GM19238 (cell line): ENCODE results near the gene KAZALD1.
A peak's percentile ranks its signal among the peaks of the same experiment; 100 is the strongest.
"Not testable (repeated sequence)": the region's sequence is repeated elsewhere in the genome, so short reads cannot be mapped to it uniquely, and the experiment has no call there.

Experiments used
- DNase-seq: peaks from one replicate; pipeline ENCODE4 v3.0.0; 2011; ENCODE audit warnings: low spot score; ENCODE audit not compliant: insufficient read length

Gene KAZALD1

DNA sequence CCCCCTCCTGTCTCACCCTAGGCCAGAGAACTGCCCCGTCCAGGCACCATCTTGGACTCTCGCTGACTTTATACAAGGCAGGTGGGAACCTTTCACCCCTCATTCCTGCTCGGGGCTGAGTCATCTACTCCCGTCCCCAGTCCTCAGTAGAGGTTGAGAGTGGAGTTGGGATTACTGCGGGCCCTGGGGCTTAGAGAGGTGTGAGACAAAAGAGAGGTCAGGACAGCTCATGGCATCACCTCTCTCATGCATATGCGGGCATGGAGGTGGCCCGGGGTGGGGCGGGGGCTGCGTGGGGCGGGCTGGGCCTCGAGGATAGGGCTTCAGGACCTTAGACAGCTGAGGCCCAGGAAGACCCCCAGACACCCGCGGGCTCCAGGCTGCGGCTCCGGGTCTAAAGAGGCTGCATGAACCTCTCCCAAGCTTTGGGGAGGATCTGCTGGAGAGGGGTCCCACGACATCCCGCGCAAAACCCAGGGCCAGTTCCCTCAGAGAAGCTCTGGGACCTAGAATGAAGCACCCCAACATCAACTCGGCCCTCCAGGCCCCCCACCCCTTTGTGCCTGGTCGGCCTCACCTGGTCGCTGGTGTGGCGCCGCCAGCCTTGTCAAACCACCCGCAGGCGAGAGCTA is 31.2 kb upstream of the KAZALD1 start:
- DNase-seq, result no peak

DNA sequence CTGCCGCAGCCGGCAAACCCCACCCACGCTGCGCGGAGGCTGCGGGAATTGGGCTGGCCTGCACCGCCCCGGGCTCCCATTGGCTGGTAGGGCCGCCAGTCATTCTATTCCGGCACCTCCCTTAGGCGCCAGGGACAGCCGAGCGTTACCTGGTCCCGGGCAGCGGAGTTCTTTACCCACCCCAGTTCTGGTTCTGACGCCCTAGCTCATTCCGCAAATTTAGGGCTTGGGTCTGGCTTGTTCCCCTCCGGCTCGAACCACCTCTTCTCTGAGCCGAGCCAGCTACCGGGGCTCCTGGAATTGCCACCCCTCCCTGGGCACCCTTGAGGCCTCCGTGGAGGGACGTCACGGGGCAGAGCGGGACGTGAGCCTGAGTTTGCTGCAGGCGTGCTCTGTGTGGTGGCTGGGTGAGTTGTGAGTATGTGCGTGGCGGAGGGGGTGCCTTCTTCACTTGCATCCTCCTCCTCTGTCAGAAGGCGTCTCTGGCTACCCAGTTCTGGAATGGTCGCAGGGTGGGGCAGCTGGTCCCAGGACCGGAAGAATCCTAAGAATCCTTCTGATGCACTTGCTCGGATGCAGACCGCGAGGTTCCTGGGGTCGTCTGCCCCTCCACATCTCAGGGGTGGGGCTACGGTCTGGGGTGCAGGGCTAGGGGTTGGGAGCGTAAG is 30.5 kb upstream of the KAZALD1 start, which contains the start of the genes PDZD7 and SFXN3:
Gene PDZD7, minus strand, starts transcription at position 2 of the 668 bp plus-strand sequence. CDS start 910 bp downstream, outside the sequence.
Gene SFXN3, plus strand, starts transcription at position 107 of the 668 bp plus-strand sequence. CDS start 3,461 bp downstream, outside the sequence.
- peak; percentile 96 for DNase-seq

DNA sequence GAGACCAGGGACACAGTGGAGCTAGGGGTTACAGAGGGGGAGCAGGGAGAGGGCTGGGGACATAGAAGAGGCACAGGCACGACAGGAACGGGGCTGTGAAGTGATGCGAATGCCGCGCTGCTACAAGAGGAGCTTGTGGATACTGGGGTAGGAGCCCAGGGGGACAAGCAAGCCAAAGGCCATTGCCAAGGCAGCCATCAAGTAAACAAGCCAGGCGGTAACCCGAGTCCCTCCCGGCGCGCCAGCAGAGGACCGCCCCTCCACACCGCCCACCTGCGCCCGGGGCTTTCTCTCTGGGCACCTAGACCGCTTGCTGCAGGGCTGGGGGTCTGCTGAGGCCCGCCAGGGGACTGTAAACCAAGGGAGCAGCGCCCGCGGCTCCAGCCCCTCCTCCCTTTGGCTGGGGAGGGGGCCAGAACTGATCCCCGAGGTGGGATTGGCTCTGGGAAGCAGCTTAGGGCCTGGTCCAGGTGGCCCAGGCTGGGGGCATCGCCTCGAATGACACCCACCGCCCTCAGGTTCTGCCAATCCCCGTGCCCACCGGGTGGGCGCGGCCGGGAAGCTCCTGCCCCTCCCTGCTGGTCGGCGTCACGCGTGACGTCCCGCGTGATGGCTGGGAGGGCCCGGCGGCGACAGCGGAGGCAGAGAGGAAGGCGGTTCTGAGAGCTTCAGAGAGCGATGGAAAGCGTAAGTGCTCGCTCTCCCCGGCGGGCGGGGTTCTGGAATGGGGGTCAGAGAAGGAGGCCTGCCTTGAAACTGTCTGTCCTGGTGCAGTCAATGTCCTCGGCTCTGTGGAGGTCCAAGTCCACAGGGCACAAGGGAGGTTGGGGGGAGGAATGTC is 29.8 kb upstream of the KAZALD1 start:
- no peak for DNase-seq

DNA sequence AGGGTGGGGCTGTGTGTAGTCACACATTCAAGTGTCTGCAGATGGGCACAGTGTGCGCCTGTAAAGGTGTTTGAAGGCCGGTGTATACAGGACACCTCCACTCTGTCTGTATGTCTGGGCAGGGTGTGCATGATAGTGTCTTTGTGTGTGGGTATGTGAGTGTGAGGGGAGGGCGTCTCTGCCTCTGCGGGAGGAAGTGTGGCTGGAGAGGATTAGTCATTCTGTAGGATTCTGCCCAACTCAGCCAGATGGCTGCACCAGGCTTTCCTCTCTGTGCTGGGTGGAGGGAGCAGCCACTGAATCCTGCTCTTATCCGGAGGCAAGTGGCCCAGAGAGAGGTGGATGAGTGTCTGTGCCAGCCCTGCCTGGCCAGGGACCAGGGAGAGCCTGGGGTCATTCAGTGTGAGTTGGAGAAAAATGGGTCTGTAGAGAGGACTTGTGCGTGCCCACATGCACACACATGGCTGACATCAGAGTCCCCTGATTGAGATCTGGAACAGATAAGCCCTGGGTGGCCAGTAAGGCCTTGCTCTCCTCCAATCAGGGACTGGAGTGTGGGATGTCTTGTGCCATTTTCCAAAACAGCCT is 29.1 kb upstream of the KAZALD1 start:
- no peak for DNase-seq

GRCh38 chr10:101033276-101033675 is 28.5 kb upstream of the KAZALD1 start:
- no peak for DNase-seq

- not testable (repeated sequence) for DNase-seq
Observed at GRCh38 chr10:101034404-101034803, 27.4 kb upstream of the KAZALD1 start.

DNA sequence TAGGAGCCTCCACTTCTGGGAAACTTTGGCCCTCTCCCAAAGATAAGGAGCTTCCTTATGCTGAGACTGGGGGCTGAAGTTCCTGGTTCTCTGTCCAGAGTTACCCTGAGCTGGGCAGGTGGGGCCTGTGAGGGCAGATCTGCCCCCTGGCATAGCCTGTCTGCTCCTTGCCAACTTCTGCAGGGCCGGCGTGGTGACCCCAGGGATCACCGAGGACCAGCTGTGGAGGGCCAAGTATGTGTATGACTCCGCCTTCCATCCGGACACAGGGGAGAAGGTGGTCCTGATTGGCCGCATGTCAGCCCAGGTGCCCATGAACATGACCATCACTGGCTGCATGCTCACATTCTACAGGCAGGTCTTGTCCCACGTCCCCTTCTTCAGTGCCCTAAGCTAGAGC is 26.5 kb upstream of the KAZALD1 start:
- DNase-seq, result no peak

DNA sequence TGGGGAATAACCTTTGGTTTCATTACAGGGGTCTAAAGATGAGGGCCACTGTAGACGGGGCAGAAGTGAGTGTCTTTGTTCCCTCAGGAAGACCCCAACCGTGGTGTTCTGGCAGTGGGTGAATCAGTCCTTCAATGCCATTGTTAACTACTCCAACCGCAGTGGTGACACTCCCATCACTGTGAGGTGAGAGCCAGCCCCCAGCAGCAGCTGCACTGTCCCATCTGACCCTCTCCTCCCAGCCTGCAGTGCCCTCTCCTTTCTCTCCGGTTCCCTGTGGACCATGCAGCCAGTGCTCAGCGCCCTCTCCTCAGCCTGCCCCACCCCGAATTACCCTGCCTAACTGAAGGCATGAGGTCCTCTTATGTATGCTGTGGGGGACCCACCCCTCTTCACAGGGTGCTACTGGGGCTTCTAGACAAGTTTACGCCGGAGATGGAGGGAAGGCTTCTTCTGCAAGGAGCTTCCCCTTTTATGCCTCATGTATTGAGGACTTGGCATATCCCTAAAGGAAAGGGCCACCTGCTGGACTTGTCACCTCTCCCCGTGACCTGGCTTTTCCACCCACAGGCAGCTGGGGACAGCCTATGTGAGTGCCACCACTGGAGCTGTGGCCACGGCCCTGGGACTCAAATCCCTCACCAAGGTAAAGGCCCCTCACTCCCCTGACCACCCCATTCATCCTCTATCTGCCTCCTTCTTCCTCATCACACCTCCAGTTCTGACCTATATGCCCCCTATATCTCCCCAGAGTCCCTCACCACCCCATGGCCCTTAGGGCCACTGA is 25.7 kb upstream of the KAZALD1 start:
- no peak for DNase-seq

- DNase-seq, result no peak
Observed at GRCh38 chr10:101036726-101037125, 25.1 kb upstream of the KAZALD1 start.

GRCh38 chr10:101038484-101038883 is 23.3 kb upstream of the KAZALD1 start:
- DNase-seq, result no peak

- no peak for DNase-seq
Observed at GRCh38 chr10:101040061-101040460, 21.7 kb upstream of the KAZALD1 start.

DNA sequence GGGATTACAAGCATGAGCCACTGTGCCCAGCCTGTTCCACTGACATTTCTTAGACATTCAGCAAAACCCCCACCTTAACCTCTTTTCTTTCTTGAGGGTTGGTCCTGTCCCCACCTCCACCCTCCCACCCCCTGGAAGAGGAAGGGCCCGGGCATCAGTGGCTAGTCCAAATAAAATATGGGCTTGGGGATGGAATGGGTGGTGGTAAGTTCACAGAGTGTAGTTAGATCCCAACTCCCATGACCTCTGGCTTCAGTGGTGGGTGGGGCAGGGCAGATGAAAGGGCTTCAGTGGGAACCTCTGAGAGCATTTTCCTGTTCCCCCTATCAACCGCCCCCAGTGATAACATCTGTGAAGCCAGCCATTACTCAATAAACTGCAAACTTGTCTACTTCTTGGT is 20.9 kb upstream of the KAZALD1 start:
- no peak for DNase-seq

GRCh38 chr10:101041252-101041761 is 20.5 kb upstream of the KAZALD1 start:
- DNase-seq, result peak; percentile 82

- DNase-seq, result no peak
Observed at GRCh38 chr10:101042118-101042517, 19.7 kb upstream of the KAZALD1 start.

DNA sequence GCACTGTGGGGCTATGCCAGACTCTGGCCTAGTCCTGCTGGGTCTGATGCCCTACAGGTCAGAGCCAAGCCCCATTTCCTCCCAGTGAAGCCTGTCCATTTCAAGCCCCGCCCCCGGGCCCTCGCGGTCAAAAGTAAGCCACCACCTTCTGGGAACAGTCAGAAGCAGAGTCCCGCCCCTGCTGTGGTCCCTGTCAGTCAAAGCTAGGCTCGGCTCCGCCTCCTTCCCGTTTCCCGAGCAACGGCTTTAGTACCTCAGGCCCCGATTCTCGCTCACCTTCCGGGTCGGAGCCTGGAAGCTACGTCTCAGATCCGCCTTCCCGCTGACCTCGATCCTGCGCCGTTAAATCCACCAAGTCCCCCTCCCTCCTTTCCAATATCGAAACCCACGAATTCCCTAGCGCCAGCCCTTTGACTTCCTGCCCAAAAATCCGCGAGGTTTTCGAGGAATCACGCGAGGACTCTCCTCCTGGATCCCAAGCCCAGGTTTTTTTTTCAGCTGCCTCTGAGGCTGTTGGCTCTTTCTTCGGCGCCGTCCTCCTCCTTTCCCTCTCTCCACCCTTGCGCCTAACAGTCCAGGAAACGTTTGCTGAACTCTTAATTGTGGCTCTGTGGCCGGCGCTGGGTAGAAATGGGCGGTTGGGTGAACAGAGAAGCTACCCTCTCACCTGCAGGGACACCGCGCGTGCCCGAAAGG is 19.0 kb upstream of the KAZALD1 start:
- DNase-seq, result peak; percentile 96

GRCh38 chr10:101043363-101043707 is 18.5 kb upstream of the KAZALD1 start:
- no peak for DNase-seq

DNA sequence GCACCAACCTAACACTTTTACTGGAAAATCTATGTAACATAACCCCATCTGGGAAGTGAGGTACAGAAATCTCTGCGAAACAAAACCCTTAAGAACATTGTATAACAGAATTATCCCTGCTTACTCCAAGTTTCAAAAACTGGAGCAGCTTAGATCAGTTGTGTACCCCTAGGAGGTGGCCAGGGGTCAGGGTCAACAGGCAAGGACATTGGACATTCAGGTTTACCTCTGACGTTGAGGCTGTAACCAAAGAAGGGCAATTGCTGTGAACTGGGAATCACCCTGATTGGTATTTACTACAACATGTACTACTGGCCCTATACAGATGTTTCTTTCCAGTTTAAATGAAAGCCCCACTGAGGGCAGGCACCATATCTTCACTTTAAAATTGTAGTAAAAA is 17.7 kb upstream of the KAZALD1 start:
- DNase-seq, result no peak

DNA sequence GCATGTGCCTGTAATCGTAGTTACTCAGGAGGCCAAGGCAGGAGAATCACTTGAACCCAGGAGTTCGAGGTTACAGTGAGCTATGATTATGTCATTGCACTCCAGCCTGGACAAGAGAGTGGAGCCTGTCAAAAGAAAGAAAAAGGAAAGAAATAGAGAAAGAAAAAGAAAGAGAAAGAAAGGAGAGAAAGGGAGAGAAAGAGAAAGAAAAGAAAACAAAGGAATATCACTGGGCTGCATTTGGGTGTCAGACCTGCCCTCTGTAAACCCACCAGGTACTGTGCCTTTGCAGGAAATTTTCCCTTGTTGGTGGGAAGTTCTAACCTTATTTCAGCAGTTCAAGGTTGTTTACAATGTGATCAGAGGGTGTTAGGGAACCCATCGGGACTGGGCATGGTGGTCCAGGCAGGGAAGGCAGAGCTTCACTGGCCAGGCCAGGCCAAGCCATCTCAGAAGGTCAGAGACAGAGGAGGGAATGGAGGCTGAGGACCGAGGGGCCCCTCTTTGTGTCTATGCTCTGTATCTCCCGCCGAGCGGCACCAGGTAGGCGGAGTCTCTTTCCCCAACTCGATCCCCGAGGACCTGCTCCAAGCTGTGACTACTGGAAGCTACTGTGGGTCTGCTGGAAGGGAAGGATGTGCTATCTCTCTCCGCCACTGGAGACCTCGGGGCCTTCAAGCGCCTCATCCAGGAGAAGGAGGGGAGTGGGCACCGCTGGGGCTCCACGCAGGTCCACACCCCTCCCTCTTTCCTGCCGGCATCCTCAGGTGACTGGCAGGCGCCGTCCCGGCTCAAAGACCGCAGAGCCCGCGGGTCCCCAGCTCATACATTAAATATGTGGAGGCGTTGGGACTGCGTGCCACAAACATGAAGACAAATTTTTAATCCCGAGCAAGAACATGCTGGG is 15.2 kb upstream of the KAZALD1 start:
- no peak for DNase-seq

DNA sequence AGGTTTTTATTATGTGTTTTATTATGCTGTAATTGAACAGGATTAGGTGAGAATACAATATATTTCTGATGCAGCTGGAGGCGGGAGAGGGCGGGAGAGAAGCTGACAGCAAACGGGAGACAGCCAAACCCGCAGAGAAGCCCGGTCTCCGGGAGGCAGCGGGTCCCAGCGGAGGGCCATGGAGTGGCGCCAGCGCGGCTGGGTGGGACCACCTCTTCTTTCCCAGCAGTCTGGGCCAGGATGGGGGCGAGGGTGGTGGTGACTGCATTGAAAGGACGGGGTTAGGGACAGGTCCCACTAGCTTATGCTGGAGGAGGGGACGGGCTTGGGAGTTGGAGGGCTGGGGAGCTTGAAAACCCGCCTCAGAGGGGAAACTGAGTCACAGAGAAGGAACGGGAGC is 14.5 kb upstream of the KAZALD1 start:
- DNase-seq, result no peak
